Adipocyte (in vitro differentiated cells): ENCODE data around the gene SHLD2.
"Not testable (repeated sequence)": the region's sequence is repeated elsewhere in the genome, so short reads cannot be mapped to it uniquely, and the experiment has no call there.

ENCODE experiments used
- DNase-seq: peaks from one replicate; pipeline ENCODE4 v3.0.0-alpha.2; 2015; ENCODE audit warnings: low read depth
- H3K27me3 ChIP-seq: replicated peaks from 2 replicates; pipeline ENCODE4 v1.7.0; 2013; ENCODE audit warnings: mild to moderate bottlenecking, low read length, moderate library complexity; ENCODE audit not compliant: control insufficient read depth, insufficient read depth
- H3K36me3 ChIP-seq: 2 replicates; pipeline ENCODE4 v1.7.0; 2013; ENCODE audit warnings: low read length, mild to moderate bottlenecking, moderate library complexity; ENCODE audit not compliant: control insufficient read depth, insufficient read depth, severe bottlenecking
- H3K4me1 ChIP-seq: 2 replicates; pipeline ENCODE4 v1.7.0; 2013; ENCODE audit warnings: mild to moderate bottlenecking, low read length, moderate library complexity; ENCODE audit not compliant: control insufficient read depth, insufficient read depth
- H3K4me3 ChIP-seq: 2 replicates; pipeline ENCODE4 v1.7.0; 2013; ENCODE audit warnings: mild to moderate bottlenecking, low read length, moderate library complexity
- H3K9ac ChIP-seq: 2 replicates; pipeline ENCODE4 v1.7.0; 2013; ENCODE audit warnings: mild to moderate bottlenecking, low read length, moderate library complexity
- H3K9me3 ChIP-seq: 2 replicates; pipeline ENCODE4 v1.7.0; 2013; ENCODE audit warnings: mild to moderate bottlenecking, low read length, moderate library complexity; ENCODE audit not compliant: control insufficient read depth

SHLD2 gene

GRCh38 chr10:87149020-87149609, 54.1 kb downstream of the SHLD2 start:
- not testable (repeated sequence) for H3K9me3 ChIP-seq, H3K36me3 ChIP-seq, H3K4me1 ChIP-seq, H3K27me3 ChIP-seq, H3K9ac ChIP-seq, H3K4me3 ChIP-seq, DNase-seq

- H3K9ac ChIP-seq, H3K27me3 ChIP-seq, DNase-seq, H3K36me3 ChIP-seq, H3K4me3 ChIP-seq, H3K4me1 ChIP-seq, H3K9me3 ChIP-seq: not testable (repeated sequence)
Measured at GRCh38 chr10:87151516-87151915, 56.5 kb downstream of the SHLD2 start.

- H3K27me3 ChIP-seq, H3K4me3 ChIP-seq, H3K9me3 ChIP-seq, H3K36me3 ChIP-seq, DNase-seq, H3K4me1 ChIP-seq, H3K9ac ChIP-seq: not testable (repeated sequence)
Measured at GRCh38 chr10:87156841-87157240, 61.8 kb downstream of the SHLD2 start.

- not testable (repeated sequence) for H3K9ac ChIP-seq, H3K4me3 ChIP-seq, H3K36me3 ChIP-seq, H3K4me1 ChIP-seq, H3K27me3 ChIP-seq, H3K9me3 ChIP-seq
- peak; percentile 40 for DNase-seq
Measured at GRCh38 chr10:87157821-87158220, 62.8 kb downstream of the SHLD2 start.

GRCh38 chr10:87162703-87163293, 67.8 kb downstream of the SHLD2 start:
- not testable (repeated sequence) for H3K4me3 ChIP-seq, H3K36me3 ChIP-seq, H3K9me3 ChIP-seq, H3K4me1 ChIP-seq, H3K27me3 ChIP-seq, H3K9ac ChIP-seq
- peak; percentile 63 for DNase-seq

- not testable (repeated sequence) for H3K4me1 ChIP-seq, DNase-seq, H3K9me3 ChIP-seq, H3K36me3 ChIP-seq, H3K27me3 ChIP-seq, H3K4me3 ChIP-seq, H3K9ac ChIP-seq
Measured at GRCh38 chr10:87163414-87163813, 68.4 kb downstream of the SHLD2 start.

- not testable (repeated sequence) for H3K27me3 ChIP-seq, H3K9ac ChIP-seq, H3K4me1 ChIP-seq, DNase-seq, H3K4me3 ChIP-seq, H3K36me3 ChIP-seq, H3K9me3 ChIP-seq
Measured at GRCh38 chr10:87169857-87170256, 74.9 kb downstream of the SHLD2 start.

GRCh38 chr10:87170705-87171104, 75.7 kb downstream of the SHLD2 start:
- not testable (repeated sequence) for H3K4me1 ChIP-seq, H3K36me3 ChIP-seq, DNase-seq, H3K9ac ChIP-seq, H3K9me3 ChIP-seq, H3K27me3 ChIP-seq, H3K4me3 ChIP-seq

GRCh38 chr10:87171670-87172069, 76.7 kb downstream of the SHLD2 start:
- not testable (repeated sequence) for H3K9ac ChIP-seq, H3K4me3 ChIP-seq, H3K36me3 ChIP-seq, H3K27me3 ChIP-seq, H3K9me3 ChIP-seq, H3K4me1 ChIP-seq, DNase-seq

GRCh38 chr10:87172178-87172577, 77.2 kb downstream of the SHLD2 start:
- not testable (repeated sequence) for H3K9me3 ChIP-seq, H3K4me1 ChIP-seq, H3K4me3 ChIP-seq, H3K27me3 ChIP-seq, H3K36me3 ChIP-seq, DNase-seq, H3K9ac ChIP-seq

GRCh38 chr10:87177587-87177986, 82.6 kb downstream of the SHLD2 start:
- H3K9me3 ChIP-seq, H3K27me3 ChIP-seq, DNase-seq, H3K4me1 ChIP-seq, H3K36me3 ChIP-seq, H3K9ac ChIP-seq, H3K4me3 ChIP-seq: not testable (repeated sequence)

- not testable (repeated sequence) for H3K4me1 ChIP-seq, H3K9me3 ChIP-seq, H3K27me3 ChIP-seq, H3K4me3 ChIP-seq, H3K9ac ChIP-seq
- DNase-seq = peak; percentile 29
- H3K36me3 ChIP-seq = peaks cover 30% of the 10 kb centered on the region
Measured at GRCh38 chr10:87184421-87184820, 89.4 kb downstream of the SHLD2 start.
